HG03064 (cell line): ENCODE results near the gene GTPBP2.
A peak's percentile ranks its signal among the peaks of the same experiment; 100 is the strongest.

Source experiments
- ATAC-seq: cut with Tn5 transposase; IDR thresholded peaks from one replicate; pipeline ENCODE4 v1.9.1; 2021; ENCODE audit warnings: low read depth; ENCODE audit not compliant: unreplicated experiment

GTPBP2 gene

DNA sequence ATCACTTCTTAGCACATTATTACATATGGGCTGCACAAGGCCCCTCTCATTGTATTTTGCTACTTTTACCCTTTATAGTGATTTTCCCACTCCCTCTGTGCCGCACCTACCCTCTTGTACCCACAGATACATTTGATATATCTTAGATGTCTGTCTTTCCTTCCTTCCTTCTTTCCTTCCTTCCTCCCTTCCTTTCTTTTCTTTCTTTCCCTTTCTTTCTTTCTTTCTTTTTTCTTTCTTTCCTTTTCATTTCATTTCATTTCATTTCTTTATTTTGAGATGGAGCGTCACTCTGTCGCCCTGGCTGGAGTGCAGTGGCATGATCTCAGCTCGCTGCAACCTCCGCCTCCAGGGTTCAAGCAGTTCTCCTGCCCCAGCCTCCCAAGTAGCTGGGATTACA lies 40.9 kb downstream of the GTPBP2 start:
- ATAC-seq = no peak

DNA sequence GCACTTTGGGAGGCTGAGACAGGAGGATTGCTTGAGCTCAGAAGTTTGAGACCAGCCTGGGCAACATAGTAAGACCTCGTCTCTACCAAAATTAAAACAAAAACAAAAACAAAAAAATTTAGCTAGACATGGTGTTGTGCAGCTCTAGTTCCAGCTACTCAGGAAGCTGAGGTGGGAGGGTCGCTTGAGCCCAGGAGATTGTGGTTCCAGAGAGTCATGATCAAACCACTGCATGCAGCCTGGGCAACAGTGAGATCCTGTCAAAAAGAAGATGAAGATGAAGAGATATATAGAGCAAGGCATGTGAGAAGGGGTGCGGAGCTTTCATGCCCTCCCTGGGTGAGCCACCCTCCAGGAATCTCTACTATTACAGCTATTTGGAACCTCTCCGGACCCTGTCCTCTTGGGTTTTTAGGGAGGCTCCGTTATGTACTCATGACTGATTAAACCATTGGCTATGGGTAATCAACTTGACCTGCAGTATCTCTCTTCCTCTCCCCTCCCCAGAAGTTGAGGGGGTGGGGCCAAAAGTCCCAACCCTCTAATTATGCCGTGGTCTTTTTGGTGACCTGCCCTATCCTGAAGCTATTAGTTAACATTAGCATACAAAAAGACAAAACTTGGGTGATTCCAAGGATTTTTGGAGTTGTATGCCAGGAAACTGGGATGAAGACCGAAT lies 44.0 kb downstream of the GTPBP2 start:
- ATAC-seq = no peak

DNA sequence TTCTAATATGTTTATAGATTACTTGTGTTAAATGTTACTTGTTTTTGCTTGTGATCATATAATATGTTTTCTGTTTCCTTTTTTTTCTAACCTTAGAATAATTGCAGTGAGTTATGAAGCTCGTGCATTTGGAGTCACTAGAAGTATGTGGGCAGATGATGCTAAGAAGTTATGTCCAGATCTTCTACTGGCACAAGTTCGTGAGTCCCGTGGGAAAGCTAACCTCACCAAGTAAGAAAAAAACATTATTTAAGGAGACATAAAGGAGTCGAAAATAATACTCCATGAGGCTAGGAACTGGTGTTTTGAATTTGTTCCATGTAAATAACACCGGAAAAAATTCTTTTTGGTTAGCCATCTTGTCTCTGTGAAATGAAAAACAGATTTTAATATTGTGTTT lies 46.2 kb downstream of the GTPBP2 start:
- no peak for ATAC-seq

DNA sequence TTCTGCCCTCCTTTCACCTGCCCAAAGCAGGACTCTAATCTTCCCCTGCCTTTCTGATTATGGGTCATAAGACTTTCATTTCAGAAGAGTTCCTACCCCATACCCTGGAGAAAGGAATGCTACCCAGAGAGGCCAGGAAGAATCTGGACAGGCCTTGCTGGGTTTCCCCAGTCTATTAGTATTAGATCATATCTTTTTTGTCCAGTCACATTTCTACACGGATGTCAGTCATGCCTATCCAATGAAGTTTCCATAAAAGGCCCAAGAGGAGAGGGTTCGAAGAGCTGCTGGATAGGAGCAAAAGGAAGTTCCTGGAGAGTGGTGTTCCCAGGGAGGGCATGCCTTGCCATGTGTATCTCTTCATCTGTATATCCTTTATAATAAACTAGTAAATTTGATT lies 49.9 kb downstream of the GTPBP2 start:
- ATAC-seq = no peak

DNA sequence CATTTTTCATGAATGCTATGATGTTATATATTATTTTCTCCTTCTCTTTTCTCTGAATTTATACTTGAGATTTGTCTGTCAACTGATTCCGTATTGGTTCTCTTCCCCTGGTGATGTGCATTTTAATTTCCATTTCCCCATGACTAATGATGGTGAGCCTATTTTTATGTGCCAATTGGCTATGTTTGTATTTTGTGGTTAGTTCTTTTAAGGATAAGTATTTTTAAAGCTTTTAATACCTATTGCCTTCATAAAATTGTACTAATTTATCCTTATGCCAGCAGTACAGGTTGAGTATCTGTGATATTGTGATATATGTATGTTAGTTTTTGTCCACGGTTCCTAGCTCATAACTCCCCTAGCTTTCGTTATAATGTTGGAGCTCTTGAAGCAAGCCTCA lies 50.3 kb downstream of the GTPBP2 start:
- no peak for ATAC-seq

DNA sequence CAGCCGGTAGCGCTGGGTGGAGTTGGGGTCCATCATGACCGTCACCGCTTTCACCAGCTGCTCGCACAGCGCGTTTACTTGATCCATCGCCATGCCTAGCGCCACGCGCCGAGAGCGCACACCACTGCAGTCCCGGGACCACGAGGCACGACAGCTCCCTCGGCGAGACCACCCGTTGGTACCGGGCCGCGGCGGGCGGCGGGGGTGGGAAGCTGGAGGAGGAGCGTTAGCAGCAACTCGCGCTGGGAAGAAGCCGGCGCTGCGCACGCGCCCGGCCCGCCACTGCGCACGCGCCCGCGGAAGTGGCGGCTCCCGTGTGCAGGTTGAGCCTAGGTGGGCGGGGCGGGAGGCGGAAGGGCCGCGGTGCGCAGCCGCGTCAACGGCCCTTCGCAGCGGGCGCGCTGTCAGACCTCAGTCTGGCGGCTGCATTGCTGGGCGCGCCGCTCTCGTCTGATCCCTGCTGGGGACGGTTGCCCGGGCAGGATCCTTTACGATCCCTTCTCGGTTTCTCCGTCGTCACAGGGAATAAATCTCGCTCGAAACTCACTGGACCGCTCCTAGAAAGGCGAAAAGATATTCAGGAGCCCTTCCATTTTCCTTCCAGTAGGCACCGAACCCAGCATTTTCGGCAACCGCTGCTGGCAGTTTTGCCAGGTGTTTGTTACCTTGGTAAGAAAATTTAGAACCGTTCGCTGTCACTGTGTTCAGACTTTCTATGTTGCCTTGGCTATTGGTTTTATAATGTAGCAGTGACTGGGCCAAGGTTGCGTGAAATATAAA lies 53.1 kb downstream of the GTPBP2 start, which contains the start of the genes POLH and XPO5:
Gene POLH (plus strand): TSS at position 414 of the 780 bp plus-strand sequence. CDS start 6,135 bp downstream, outside the sequence.
Gene XPO5 (minus strand): TSS at position 267 of the 780 bp plus-strand sequence. CDS start 174 bp downstream, at position 93.
- peak; percentile 75 for ATAC-seq

DNA sequence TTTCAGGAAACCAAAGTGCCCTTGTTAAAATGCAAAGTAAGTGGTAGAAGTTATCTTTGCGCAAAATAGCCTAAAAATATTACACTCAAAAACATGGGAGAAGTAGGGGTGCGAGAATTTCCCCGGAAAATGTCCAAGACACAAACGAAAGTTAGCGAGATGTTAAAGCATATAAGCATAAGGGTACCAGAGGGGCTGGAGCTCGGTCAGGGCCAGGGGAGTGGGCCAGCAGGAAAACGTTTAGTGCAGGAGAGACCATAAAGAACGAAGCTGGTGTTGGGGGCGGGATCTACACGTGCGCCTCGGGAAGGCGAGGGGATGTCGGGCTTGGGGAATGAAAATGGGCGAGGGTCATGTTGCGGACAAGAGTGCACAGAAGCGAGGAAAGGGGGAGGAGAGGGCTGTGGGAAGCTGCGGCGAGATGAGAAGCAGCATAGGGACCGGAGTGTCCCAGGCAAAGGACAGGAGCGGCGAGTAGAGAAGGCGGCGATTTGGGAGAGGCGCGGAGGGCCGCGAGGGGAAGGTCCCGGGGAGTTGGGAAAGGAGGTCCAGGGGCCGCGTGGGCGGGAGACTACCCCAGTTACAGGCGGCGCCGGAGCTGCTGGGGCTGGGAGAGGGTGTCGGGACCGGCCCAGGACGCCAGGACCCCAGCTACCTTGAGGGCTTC lies 53.8 kb downstream of the GTPBP2 start:
- ATAC-seq = no peak

DNA sequence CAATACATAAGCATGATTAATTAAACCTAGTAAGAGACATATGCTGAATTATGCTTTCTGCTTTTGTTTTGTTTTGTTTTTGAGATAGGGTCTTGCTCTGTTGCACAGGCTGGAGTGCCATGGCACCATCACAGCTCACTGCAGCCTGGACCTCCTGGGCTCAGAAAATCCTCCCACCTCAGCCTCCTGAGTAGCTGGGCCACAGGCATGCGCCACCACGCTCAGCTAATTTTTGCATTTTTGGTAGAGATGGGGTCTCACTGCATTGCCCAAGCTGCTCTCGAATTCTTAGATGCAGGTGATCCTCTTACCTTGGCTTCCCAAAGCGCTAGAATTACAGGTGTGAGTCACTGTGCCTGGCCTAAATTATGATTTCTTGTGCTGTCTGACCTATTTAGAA lies 57.0 kb downstream of the GTPBP2 start:
- ATAC-seq = no peak

DNA sequence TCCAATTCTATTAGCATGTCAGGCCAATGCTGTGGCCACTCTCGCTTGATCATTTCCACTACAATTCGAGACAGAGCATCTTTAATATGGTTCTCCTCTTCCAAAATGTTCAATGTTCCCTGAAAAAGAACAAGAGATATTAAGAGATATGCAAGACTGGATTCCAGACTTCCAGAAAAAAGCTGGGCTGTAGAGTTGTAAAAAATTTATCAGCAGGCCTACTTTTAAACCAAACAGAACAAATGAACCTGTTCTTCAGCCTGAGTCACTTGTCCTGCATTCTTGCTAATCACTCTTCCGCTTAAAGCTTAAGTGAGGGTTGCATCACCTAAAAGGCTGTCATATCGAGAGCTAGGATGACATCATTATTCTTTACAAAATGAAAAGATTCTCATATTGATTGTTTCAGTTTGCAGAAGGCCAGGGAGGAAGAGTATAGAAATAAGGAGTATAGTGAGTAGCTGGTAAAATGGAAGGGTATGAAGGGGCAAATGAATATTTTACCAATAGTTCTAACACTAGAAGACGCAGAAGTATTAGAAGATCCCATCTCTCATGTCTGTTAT lies 58.1 kb downstream of the GTPBP2 start:
- no peak for ATAC-seq
